SKM-1 (cell line): ENCODE data around the gene SCN10A.

Source experiments
- DNase-seq: peaks from one replicate; lab custom pipeline; 2025; ENCODE audit not compliant: unreplicated experiment; lab: John Stamatoyannopoulos, UW

SCN10A gene

DNA sequence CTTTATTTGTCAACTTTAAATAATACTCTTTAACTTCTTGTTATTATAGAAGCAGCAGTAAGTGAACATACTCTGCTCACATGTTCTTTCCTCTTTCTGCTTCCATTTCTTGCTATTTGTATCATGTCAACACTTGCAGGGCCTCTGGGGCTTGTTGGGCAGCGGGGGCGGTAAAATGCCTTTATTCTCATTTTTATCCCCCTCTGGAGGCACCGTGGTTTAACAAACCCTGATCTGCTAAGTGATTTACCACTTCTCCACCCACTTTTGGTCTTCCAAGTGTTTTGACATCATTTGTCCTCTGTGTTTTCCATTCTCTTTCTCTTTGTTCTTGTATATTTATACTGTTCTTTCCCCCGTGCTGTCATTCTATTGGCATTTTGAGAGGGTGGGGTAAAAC, 33.9 kb downstream of the SCN10A start:
- no peak for DNase-seq

DNA sequence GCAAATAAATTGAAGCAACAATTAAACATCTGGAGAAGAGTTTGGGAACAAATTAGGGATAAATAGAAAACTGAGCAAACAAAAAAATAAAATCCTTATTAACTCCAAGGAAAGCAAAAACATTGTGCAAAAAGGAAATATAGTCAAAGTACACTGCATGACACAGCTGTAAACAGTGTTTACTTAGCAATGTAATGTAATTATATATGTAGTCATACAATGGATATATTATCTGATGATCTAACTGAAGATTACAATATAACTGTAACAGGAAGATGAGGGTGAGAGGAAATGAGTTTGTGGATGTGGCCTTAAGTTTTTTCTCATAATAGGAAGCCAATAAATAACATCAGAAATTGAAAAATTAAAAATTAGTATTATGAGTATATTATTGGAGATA, 42.5 kb downstream of the SCN10A start:
- no peak for DNase-seq

DNA sequence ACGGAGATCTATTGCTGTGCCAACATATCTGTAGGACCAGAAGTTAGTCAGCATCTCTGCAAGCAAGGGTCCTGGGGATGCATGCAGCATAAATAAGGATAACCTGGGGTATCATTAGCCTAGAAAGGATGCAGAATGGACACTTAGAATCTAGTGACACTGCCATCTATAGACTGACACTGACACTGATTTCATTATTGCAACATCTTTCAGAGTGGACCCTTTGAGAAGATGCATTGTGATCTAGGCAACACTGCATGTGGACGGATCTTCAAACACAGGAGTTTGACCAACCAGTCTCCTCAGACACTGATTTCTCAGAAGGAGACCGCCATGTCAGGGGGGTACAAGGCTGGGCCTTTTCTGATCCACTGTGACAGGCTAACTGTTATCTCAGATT, 52.4 kb downstream of the SCN10A start:
- no peak for DNase-seq

DNA sequence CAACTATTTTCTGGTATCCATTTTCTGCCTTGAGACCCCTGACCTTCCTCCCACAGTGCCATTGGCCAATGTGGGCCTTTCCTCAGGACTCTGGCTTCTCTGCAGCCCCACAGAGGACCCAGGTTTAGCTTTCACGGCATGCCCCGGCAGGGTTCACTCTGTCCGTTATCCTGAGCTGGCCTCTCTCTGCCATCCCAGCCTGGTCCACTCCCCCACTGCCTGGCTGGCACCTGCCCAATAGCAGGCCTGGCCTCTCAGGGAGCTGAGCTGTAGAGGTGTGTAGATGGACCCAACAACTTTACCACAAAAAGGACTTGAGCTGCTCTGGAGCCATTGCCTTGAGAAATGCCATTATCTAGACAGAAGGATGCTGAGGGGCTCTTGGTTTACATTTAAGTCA, 57.5 kb downstream of the SCN10A start:
- no peak for DNase-seq

DNA sequence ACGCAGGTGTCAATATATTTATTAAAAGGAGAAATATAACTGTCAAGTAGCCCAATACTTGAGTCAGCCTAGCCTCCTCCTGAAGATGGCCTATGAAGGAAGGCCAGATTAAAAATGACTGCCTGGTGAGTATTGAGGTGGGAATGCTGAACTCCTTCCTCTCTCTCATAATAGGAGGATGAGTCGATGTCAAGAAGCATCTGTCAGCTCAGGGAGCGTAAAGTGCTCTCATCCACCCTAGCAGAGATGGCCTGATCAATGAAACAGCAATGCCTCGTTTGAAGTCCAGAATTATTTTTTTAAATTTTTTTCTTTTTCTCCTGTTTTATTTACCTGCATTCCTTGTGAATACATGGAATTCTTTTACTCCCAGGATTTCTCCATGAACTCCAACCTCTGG, 58.3 kb downstream of the SCN10A start:
- DNase-seq: no peak

- no peak for DNase-seq
Observed at GRCh38 chr3:38756892-38757291, 59.1 kb downstream of the SCN10A start.

DNA sequence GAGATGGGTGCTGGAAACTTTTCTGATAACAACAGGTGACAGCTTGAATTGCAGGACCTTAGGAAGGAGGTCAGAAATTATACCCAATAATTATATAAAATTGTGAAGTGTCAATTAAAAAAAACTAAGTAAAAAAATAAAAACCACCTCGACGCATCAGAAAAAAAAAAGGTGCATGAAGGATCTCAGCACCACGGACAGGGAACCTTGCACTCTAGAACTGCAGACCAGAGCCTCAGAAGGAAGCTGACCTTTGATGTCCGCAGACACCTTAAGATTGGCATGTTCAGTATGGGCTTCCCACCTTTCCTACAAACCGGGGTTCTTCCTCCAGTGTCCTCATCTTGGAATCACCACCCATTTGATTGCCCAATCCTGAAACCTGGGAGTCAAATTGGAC, 60.9 kb downstream of the SCN10A start:
- no peak for DNase-seq

DNA sequence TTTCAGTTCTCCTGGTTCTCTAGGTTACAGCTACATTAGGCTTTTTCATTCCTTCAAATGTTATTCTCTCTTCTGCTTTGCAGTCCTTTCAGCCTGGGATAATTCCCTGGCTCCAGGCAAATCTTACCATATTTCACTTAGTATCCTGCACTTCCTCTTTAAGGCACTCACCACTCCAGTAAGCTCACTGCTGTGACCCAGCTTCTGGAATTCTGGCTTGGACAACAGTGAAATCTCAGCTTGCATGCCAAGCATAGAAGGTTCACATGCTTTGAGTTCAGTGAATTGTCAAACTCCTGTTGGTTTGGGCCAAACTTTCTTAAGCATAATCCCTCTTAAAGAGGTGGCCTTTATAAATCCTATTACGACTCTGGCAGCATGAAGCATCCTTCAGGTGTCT, 69.4 kb downstream of the SCN10A start:
- DNase-seq: no peak

DNA sequence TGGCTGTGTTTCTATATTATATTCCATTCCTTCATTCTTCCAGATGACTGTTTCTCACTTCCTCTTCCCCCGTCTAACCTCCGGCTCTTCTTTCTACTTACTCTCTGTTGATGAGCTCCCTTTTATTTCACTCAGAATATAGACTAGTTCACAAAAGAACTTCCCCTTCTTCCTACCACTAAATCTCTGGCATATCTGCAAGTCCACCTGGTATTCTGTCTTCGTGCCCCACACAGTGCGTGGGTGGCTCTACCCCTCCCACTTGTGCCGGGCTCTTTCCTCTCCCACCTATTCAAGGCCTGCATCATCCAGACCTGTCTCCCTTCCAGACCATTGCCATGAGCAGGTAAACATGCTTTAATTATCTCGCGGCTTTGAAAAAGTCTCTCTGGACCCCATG, 73.0 kb downstream of the SCN10A start:
- no peak for DNase-seq

- DNase-seq: no peak
Observed at GRCh38 chr3:38742550-38742949, 73.5 kb downstream of the SCN10A start.

GRCh38 chr3:38740537-38740936, 75.5 kb downstream of the SCN10A start:
- no peak for DNase-seq

- DNase-seq: no peak
Observed at GRCh38 chr3:38739931-38740330, 76.1 kb downstream of the SCN10A start.

- DNase-seq: no peak
Observed at GRCh38 chr3:38739396-38739689, 76.7 kb downstream of the SCN10A start.

- DNase-seq: peak; percentile 6
Observed at GRCh38 chr3:38738630-38739395, 77.2 kb downstream of the SCN10A start.

DNA sequence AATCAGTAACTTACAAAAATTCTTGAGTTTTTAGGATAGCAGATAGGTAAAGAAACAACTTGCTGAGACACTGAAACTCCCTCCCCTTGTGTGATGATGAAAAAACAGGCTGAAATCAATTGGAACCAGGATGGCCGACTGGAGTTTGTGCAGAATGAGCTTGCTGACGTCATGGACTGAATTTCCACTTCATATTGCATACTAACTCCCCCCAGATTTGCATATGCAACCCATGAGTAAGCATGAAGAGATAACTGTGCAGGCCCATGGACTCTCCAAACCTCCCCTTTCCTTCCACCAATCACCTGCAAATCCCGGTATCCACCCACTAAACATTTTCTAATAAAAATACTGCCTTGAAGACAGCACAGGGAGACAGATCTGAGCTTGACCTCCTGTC, 84.5 kb downstream of the SCN10A start:
- DNase-seq: no peak

GRCh38 chr3:38730281-38730680, 85.7 kb downstream of the SCN10A start:
- no peak for DNase-seq

DNA sequence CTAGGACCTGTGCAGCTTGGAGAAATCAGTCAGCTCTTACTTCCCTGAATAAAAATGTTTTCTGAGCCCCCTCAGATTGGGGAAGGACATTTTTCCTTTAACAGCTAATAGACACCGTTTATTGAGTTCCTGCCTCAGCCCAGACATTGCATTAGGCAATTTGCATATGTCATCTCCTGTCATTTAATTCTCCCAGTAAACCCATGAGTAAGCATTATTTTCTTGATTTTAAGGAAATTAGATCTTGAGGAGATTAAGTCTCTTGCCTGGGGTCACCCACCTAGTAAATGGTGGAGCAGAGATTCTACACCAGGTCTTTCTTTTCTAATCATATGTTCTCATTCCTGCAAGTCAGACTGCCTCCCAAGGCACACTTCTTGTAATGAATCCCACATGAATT, 88.0 kb downstream of the SCN10A start:
- DNase-seq: no peak

GRCh38 chr3:38726751-38727150, 89.3 kb downstream of the SCN10A start:
- no peak for DNase-seq

DNA sequence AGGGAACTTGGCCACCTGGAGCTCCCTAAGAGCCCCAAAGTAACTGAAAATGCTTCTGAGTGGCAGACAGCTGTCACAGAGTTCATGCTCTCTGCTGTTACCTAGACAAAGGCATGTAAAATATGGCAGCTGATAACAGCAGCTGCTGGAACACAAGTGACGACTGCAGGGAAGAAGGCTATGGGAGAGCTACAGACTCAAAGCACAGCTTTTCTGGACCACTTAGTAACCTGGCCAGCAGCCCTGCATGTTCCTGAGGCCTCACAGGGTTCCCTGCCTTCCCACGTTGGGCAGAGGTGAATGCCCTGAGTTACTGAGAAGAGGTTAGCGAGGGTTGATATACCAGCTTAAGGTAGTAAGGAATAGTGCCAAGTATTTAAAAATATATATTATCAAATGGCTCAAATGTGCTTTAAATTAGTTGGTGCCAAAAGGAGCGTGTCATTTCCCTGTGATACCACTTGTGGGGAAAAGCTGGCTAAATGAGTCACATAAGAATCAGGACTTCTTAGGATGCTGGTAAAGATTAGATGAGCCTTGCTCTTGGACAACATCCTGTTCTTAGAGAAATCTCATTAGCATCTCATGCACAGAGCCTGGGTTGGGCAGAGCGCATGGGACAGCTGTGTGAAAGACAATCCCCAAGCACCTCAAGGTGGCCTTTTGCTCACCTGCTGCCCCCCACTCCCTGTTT, 90.1 kb downstream of the SCN10A start:
- no peak for DNase-seq

DNA sequence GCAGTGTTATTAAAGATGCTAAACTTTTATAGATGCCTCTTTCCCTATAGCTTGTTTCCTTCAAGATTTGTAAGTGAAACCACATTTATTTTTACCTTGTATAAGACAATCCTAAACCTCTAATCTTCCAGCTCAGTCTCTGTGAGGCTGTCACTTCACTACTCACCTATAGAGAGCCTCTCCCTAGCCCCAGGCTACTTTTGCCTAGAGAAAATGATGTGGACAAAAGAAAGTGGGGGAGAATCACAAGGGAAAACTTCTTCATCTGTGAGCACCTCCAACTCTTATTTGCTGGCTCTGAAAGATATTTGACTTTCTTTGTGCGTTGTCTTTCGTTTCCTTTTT, 91.7 kb downstream of the SCN10A start:
- DNase-seq: no peak

- no peak for DNase-seq
Observed at GRCh38 chr3:38723569-38724391, 92.2 kb downstream of the SCN10A start.
